DMS153 treated with DMSO at 0.1 percent for 48 hours (cell line): ENCODE data around the gene ZNF420.
"Not testable (repeated sequence)": the region's sequence is repeated elsewhere in the genome, so short reads cannot be mapped to it uniquely, and the experiment has no call there.

Source experiments
- DNase-seq: peaks from one replicate; lab custom pipeline; 2025; ENCODE audit not compliant: unreplicated experiment; lab: John Stamatoyannopoulos, UW

ZNF420 gene

DNA sequence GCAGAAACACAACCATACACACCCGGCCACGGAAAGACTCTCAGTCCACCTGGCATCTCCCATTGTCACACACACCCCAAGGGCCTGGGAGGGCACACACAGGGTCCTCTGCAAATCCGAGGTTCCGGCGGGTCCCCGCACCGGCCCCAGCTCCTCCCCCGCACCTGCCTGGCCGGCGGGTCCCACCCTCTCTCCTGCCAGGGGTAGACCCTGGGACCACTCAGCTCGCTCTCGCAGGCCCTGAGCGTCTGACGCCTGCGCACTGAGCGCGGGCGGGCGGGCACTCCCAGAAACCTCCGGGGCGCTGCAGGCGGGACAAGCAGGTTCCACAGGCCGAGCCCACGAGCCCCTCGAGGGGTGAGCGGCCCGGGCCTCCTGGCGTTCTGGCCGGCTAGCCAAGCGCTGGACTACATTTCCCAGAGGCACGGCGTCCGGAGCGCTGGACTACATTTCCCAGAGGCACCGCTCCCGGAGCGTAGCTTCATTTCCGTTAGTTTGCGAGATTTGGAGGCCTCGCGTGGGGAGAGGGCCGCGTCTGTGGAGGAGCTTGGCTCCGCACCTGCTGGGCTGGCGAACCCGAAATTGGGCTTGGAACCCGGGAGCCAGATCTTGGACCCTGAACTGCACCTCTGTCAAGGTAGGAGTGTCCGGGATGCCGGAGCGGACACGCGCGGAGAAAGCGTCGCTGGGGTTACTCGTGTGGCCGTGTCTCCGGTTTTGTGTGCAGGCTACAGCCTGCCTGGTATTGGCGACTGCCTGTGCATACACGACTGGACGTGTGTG is at the start of gene ZNF420:
Gene ZNF420 (plus strand): TSS at position 500 of the 783 bp plus-strand sequence. CDS start 10,686 bp downstream, outside the sequence.
- peak; percentile 39 for DNase-seq

DNA sequence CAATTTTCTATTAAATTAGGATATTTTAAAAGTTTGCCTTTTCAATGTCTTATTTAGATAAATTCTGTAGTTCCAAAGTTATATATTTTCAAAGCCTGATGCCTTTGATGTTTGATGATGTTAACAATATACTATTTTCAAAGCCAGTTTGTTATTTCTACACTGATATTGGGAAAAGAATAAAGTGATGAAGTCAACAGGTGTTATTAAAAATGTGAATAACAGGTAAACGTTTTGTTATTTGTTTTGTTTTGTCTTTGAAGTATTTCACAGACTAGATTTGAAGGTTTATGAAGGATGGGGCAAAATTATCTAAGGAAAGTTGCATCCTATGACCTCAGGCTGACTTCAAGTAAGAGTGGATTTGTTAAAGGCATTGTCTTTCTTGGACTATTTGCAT is 33.1 kb upstream of the ZNF420 start:
- no peak for DNase-seq

DNA sequence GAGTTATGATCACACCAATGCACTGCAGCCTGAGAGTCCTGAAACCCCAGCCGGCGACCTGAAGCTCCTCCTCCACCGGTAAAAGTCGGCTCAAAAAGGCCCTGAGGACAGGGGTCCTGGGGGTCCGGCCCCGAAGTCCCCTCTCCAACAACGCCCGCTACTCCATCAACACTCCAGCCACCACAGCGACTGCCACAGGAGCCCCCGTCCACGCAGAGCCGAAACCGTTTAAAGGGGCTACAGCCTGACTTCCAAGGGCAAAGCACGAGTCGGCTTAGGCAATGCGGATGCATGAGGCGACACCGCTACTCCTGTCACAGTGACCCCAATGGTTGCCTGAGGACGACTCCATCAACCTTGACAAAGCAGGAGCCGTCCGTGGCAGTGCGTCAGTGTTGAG is 22.9 kb upstream of the ZNF420 start:
- no peak for DNase-seq

DNA sequence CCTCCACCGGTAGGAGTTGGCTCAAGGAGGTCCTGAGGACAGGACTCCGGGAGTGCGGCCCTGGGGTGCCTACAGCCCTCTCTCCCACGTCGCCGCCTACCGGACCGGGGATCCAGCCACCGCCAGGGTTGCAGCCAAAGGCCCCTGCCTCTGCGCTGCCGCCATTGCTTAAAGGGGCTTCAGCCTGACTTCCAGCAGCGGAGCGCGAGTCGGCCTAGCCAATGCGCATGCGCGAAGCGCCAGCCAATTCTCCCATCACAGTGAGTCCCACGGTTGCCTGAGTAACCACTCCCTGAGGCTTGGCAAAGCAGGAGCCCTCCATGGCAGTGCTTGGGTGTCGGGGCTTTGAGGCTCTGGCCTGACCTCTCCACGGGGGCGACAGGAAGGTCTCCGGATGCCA is 21.5 kb upstream of the ZNF420 start:
- DNase-seq: no peak

DNA sequence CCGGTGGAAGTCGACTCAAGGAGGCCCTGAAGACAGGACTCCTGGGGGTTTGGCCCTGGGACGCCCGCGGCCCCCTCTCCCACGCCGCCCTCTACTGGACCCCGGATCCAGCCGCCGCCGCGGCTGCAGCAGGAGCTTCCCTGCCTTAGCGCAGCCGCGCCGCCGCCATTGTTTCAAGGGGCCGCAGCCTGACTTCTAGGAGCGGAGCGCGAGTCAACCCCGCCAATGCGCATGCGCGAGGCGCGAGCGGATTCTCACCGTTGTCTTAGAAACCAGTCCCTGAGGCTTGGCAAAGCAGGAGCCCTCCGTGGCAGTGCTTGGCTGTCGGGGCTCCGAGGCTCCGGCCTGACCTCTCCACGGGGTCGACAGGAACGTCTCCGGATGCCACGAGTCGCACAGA is 19.1 kb upstream of the ZNF420 start:
- no peak for DNase-seq

DNA sequence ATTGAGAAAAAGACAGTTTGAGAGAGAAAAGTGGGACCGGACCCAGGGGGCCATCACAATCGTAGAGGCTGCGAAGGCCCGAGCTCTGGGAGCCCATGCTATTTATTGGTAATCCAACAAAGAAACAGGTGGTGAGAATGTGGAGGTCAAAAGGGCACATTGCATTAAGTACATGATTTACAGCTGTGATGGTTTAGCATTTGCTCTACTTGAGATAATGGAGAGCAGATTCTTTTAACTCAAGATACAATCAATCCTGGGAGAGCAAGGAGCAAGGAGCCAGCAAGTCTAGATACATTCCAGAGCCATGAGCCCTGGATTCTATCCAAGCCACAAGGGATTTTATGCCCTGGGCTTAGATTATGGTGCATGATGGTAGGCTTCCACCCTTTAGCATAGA is 13.3 kb upstream of the ZNF420 start:
- not testable (repeated sequence) for DNase-seq

DNA sequence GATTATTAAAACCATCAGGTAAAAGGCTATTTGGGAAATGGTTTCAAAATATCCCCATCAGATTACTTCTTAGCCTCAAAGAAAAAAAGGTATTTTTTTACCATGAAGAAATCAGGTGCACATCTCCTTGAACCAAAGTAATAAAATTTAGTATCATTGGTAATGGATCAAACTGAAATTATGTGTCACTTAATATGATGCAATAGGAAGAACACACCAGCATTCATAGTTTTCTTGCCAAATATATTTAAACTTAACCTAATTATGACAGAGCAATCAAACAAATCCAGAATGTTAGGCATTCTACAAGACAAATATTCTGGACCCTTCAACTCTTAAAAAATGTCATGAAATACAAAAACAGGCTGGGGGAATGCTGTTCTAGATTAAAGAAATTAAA is 4.1 kb upstream of the ZNF420 start:
- DNase-seq: no peak

DNA sequence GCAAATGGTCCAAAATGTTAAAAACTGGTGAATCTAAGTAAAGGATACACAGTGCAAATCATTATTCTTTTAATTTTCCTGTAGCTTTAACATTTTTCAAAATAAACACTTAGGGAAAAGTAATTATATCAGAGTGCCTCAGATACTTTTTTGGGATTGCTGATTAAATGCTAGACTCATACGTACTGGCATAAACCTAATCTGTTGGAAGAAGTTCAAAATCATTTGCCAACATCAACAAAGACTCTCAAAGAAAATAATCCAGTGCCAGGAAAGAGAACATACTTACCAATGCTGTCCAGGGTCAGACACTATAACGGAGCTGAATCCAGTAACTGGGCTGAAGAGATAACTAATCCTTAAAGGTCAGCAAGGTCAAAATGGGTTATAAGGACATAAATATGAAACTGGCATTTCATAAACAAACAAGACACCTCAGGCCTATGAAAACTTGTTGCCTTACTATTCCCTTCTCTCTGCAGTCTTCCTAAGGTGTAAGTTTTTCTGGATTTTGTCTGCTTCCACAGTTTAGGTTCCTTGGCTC is 3.3 kb upstream of the ZNF420 start:
- no peak for DNase-seq

DNA sequence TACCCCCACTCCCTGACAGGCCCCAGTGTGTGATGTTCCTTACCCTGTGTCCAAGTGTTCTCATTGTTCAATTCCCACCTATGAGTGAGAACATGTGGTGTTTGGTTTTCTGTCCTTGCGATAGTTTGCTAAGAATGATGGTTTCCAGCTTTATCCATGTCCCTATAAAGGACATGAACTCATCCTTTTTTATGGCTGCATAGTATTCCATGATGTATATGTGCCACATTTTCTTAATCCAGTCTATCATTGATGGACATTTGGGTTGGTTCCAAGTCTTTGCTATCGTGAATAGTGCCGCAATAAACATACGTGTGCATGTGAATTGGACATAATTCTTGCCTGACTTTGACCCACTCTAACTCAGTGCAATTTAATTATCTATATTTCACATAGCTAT is 1.7 kb upstream of the ZNF420 start:
- not testable (repeated sequence) for DNase-seq

DNA sequence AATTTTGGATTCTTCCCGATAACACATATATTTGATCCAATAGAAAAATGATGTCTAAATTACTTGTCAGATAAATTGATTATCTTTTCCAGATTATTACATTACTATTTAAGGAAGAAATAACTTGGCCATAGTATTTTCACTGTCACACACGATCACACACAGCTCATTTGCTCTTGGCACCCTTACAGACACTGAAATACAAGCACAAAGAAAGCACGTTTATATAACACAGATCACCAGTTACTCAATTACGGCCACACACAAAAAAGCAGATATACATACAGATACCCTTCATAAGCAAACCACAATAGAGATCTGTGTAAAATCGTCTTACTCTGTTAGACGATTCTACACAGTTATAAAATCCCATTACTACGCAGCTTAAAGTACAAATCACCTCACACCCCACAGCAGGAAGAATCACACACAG is 716 bp upstream of the ZNF420 start:
- no peak for DNase-seq

DNA sequence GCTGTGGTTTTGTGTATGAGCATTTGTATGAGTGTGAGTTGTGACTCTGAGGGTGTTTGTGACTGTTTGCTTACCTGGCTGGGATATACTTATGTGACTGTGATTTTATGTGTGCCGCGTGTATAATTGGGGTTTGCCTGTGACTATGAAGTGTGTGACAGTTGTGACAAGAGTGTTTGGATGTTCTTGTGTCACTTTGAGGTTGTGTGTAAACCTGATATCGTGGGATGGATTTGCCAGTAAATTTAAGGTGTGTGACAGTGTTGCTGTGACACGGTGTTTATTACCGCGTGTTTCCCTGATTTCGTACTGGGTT is 442 bp downstream of the ZNF420 start:
- DNase-seq: no peak

DNA sequence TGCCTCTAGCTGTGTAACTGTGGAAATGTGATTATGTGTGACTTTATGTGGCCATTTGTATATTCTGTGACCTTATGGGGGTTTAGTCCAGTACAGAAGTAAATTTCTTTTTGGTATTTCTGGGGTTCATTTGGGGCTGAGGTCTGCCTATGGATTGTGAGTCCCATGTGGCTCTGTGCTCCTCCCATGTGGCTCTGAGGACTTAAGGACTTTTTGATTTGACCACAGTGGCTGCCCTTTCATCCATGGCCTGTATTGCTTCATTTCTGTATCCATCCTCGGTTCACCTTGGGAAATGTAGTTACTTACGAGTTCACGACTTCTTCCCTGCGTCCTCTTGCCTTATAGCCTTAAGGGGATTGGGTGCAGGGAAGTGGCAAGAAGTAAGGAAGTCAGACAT is 1.0 kb downstream of the ZNF420 start:
- DNase-seq: no peak

DNA sequence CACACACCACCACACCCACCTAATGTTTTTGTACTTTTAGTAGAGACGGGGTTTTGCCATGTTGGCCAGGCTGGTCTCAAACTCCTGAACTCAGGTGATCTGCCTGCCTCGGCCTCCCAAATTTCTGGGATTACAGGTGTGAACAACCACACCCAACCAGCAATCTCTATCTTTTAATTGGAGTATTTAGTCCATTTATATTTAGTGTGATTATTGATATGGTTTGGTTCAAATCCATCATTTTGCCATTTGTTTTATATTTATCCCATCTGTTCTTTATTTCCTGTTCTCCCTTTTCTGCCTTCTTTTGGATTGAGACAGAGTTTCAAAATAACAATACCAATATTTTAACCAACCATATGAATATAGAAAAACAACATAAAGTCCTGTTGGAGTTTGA is 4.1 kb downstream of the ZNF420 start:
- no peak for DNase-seq

DNA sequence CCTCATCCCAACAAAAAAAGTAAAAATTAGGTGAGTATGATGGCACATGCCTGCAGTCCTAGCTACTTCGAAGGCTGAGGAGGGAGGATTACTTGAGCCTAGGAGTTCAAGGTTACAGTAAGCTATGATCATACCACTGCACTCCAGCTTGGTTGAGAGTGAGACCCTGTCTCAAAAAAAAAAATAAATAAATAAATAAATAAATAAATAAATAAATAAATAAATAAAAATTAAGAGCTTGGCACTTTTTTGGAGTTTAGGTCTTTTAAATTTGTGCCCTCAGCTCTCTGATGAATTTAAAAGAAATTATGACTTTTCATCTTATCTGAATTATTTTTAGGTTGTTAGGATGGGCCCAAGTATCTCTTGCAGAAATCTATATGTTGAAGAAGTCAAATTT is 8.9 kb downstream of the ZNF420 start:
- no peak for DNase-seq

DNA sequence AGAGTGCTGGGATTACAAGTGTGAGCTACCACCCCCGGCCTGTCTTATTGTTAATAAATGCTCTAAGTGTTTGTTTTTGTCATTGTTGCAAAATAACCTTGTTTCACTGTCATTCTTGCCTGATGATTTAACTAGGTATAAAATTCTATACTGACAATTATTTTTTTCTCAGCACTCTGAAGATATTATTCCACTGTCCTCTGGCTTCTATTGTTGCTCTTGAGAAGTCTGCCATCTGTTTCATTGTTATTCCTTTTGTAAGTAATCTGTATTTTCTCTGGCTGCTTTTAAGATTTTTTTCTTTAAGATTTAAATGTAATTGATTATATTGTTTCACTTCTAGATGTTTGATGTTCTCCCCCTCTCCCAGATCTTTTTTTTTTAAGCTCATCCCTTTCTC is 17.6 kb downstream of the ZNF420 start:
- DNase-seq: no peak

DNA sequence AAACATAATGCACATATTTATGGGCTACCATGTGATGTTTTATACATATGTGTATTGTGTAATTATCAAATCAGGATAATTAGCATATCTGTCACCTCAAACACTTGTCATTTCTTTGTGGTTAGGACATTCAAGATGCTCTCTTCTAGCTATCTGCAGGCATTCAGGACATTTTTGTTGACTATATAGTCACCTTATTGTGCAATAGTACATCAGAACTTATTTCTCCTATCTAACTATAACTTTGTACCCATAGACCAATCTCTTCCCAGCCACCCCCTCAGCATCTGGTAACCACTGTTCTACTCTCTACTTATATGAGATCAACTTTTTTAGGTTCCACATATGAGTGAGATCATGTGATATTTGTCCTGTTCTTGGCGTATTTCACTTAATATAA is 20.3 kb downstream of the ZNF420 start:
- no peak for DNase-seq

DNA sequence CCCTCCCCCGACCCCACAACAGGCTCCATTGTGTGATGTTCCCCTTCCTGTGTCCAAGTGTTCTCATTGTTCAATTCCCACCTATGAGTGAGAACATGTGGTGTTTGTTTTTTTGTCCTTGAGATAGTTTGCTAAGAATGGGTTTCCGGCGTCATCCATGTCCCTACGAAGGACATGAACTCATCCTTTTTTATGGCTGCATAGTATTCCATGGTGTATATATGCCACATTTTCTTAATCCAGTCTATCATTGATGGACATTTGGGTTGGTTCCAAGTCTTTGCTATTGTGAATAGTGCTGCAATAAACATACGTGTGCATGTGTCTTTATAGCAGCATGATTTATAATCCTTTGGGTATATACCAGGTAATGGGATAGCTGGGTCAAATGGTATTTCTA is 25.9 kb downstream of the ZNF420 start:
- DNase-seq: not testable (repeated sequence)

DNA sequence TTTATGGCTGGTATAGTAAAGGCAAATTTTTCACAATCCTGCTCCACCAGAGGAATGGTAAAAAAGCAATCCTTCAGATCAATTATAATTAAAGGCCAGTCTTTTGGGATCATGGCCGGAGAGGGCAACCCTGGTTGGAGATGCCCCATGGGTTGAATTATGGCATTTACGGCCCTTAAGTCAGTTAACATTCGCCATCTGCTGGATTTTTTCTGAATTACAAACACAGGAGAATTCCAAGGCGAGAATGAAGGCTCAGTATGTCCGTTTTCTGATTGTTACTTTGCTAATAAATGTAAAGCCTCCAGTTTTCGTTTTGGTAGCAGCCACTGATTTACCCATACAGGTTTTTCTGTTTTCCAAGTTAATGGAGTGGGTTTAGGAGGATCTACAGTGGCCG is 33.5 kb downstream of the ZNF420 start:
- DNase-seq: not testable (repeated sequence)

DNA sequence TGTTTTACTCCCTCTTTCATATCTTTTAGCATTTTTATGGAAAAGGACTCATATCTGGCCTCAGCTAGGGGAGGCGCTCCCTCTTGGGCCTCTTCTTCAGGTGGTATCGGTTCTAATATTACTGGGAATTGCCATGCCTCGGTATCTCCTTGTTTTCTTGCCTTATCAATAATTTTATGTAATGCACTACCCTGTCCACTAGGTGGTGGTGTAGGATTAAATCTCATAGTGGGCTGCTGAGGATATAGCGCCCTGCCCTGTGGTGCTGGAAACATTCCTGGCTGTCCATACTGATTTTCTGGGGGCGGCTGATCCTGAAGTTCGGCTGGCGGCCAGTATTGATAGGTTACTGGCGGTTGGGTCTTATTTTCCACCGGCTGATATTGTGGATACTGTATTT is 35.8 kb downstream of the ZNF420 start:
- no peak for DNase-seq

DNA sequence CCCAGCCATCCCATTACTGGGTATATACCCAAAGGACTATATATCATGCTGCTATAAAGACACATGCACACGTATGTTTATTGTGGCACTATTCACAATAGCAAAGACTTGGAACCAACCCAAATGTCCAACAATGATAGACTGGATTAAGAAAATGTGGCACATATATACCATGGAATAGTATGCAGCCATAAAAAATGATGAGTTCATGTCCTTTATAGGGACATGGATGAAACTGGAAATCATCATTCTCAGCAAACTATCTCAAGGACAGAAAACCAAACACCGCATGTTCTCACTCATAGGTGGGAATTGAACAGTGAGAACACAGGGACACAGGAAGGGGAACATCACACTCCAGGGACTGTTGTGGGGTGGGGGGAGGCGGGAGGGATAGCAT is 43.9 kb downstream of the ZNF420 start:
- not testable (repeated sequence) for DNase-seq

DNA sequence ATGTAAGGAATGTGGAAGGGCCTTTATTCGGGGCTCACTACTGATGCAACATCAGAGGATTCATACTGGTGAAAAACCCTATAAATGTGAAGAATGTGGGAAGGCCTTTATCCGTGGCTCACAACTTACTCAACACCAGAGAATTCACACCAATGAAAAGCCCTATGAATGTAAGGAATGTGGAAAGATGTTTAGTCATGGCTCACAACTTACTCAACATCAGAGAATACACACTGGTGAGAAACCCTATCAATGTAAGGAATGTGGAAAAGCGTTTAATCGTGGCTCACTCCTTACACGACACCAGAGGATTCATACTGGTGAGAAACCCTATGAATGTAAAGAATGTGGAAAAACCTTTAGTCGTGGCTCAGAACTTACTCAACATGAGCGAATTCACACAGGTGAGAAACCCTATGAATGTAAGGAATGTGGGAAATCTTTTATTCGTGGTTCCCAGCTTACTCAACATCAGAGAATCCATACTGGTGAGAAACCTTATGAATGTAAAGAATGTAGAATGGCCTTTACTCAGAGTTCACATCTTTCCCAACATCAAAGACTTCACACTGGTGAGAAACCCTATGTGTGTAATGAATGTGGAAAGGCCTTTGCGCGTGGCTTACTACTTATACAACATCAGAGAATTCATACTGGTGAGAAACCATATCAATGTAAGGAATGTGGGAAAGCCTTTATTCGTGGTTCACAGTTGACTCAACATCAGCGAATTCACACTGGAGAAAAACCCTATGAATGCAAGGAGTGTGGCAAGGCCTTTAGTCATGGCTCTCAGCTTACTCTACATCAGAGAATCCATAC is 50.0 kb downstream of the ZNF420 start:
- DNase-seq: no peak

DNA sequence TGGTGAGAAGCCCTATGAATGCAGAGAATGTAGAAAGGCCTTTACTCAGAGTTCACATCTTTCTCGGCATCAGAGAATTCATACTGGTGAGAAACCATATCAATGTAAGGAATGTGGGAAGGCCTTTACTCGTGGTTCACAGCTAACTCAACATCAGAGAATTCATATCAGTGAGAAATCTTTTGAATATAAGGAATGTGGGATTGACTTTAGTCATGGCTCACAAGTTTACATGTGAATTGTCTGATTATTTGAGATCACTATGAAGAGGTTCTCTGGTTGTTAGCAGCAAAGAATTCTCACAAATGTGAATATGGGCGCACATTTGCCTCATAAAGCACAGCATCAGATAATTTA is 50.6 kb downstream of the ZNF420 start:
- no peak for DNase-seq
